GM11168 (cell line): ENCODE measurements around the gene ZNF414.
"Not testable (repeated sequence)": the region's sequence is repeated elsewhere in the genome, so short reads cannot be mapped to it uniquely, and the experiment has no call there.

Experiments
- in situ Hi-C: fragments of 300-500 bp; cut with MboI; formaldehyde crosslinking; loops from one replicate; pipeline ENCODE4 v1.12.0; 2022; ENCODE audit warnings: low sequenced_read_pairs; ENCODE audit not compliant: unreplicated experiment

The ZNF414 gene

GRCh38 chr19:8513687-8514504 is at the start of gene ZNF414:
Gene ZNF414, minus strand, starts transcription at chr19:8514167. Its CDS starts 121 bp downstream, at chr19:8514046.
- in situ Hi-C loops, result no loop called here

GRCh38 chr19:8561075-8561764 is 47.3 kb upstream of the ZNF414 start:
- in situ Hi-C loops, result no loop called here

GRCh38 chr19:8558325-8558724 is 44.4 kb upstream of the ZNF414 start:
- in situ Hi-C loops, result no loop called here

GRCh38 chr19:8557642-8558238 is 43.8 kb upstream of the ZNF414 start:
- in situ Hi-C loops, result no loop called here

GRCh38 chr19:8553729-8554128 is 39.8 kb upstream of the ZNF414 start:
- in situ Hi-C loops, result not testable (repeated sequence)

GRCh38 chr19:8552810-8553209 is 38.8 kb upstream of the ZNF414 start:
- in situ Hi-C loops, result no loop called here

- in situ Hi-C loops, result no loop called here
Measured at GRCh38 chr19:8550070-8550469, 36.1 kb upstream of the ZNF414 start.

GRCh38 chr19:8545743-8546142 is 31.8 kb upstream of the ZNF414 start:
- in situ Hi-C loops, result no loop called here

GRCh38 chr19:8544168-8544567 is 30.2 kb upstream of the ZNF414 start:
- in situ Hi-C loops, result no loop called here

- in situ Hi-C loops, result no loop called here
Measured at GRCh38 chr19:8539621-8540149, 25.7 kb upstream of the ZNF414 start.

- in situ Hi-C loops, result no loop called here
Measured at GRCh38 chr19:8537099-8537498, 23.1 kb upstream of the ZNF414 start.

GRCh38 chr19:8536282-8536681 is 22.3 kb upstream of the ZNF414 start:
- in situ Hi-C loops, result no loop called here

- in situ Hi-C loops, result no loop called here
Measured at GRCh38 chr19:8532225-8532624, 18.3 kb upstream of the ZNF414 start.

GRCh38 chr19:8531470-8531869 is 17.5 kb upstream of the ZNF414 start:
- in situ Hi-C loops, result no loop called here

GRCh38 chr19:8530061-8530679 is 16.2 kb upstream of the ZNF414 start:
- in situ Hi-C loops, result no loop called here

GRCh38 chr19:8529369-8530006 is 15.5 kb upstream of the ZNF414 start:
- in situ Hi-C loops, result no loop called here

- in situ Hi-C loops, result no loop called here
Measured at GRCh38 chr19:8528500-8528899, 14.5 kb upstream of the ZNF414 start.

- in situ Hi-C loops, result no loop called here
Measured at GRCh38 chr19:8526345-8527091, 12.6 kb upstream of the ZNF414 start.

- in situ Hi-C loops, result no loop called here
Measured at GRCh38 chr19:8525401-8525684, 11.4 kb upstream of the ZNF414 start.

GRCh38 chr19:8519388-8519787 is 5.4 kb upstream of the ZNF414 start:
- in situ Hi-C loops, result no loop called here
